CD14-positive monocyte (primary cell): ENCODE results near the gene NUMB. TPM values are rescaled to one million over a fixed set of nuclear protein-coding genes. Genes with fewer than 3 reads are reported as not detected.

Experiments used
- DNase-seq, 3 donors: peaks; one replicate each; pipeline ENCODE4 v3.0.0-alpha.2; 2011 to 2022
- H2AFZ ChIP-seq: 2 replicates; pipeline ENCODE4 v1.6.0; 2012; ENCODE audit warnings: mild to moderate bottlenecking, low read depth, low read length, inconsistent platforms; ENCODE audit not compliant: insufficient read depth, poor library complexity, severe bottlenecking
- H3K27ac ChIP-seq, 2 donors: 1 replicate in 1 of 2; 2 replicates in 1 of 2; pipeline ENCODE4 v1.5.1; 2012 to 2013; ENCODE audit warnings: low read length in 2 of 2, control low read depth in 1 of 2, inconsistent platforms in 1 of 2, low read depth in 1 of 2, mild to moderate bottlenecking in 1 of 2
- H3K27me3 ChIP-seq, 2 donors: one replicate each; pipeline versions ENCODE4 v1.6.0 to v1.6.1; 2011 to 2013; ENCODE audit warnings: low read length in 2 of 2; ENCODE audit not compliant: control insufficient read depth in 2 of 2, insufficient read depth in 2 of 2
- H3K36me3 ChIP-seq, 2 donors: replicated peaks in 1 of 2; 1 replicate in 1 of 2; 2 replicates in 1 of 2; pipeline versions ENCODE4 v1.5.1 to v1.6.1; 2012 to 2013; ENCODE audit warnings: low read length in 2 of 2, control low read depth in 1 of 2, inconsistent platforms in 1 of 2, mild to moderate bottlenecking in 1 of 2; ENCODE audit not compliant: insufficient read depth in 2 of 2, control insufficient read depth in 1 of 2
- H3K4me1 ChIP-seq, 2 donors: 1 replicate in 1 of 2; 2 replicates in 1 of 2; pipeline versions ENCODE4 v1.5.1 to v1.6.1; 2012 to 2013; ENCODE audit warnings: low read length in 2 of 2, control low read depth in 1 of 2, inconsistent platforms in 1 of 2, mild to moderate bottlenecking in 1 of 2, moderate library complexity in 1 of 2; ENCODE audit not compliant: insufficient read depth in 2 of 2, control insufficient read depth in 1 of 2
- H3K4me2 ChIP-seq: replicated peaks from 2 replicates; pipeline ENCODE3; 2012; ENCODE audit warnings: low read length, moderate library complexity, mild to moderate bottlenecking; ENCODE audit not compliant: poor library complexity, severe bottlenecking; ENCODE audit errors: extremely low read depth
- H3K4me3 ChIP-seq, 3 experiments: fragments of 200-600 bp in 1 of 3; sonication (generic) in 1 of 3; replicated peaks in 1 of 3; 1 replicate in 2 of 3; 2 replicates in 1 of 3; pipeline ENCODE4 v1.5.1; 2011 to 2013; ENCODE audit warnings: low read length in 3 of 3, mild to moderate bottlenecking in 3 of 3, control low read depth in 2 of 3, low read depth in 2 of 3, inconsistent platforms in 1 of 3, moderate library complexity in 1 of 3
- H3K79me2 ChIP-seq: 2 replicates; pipeline ENCODE4 v1.6.0; 2012; ENCODE audit warnings: mild to moderate bottlenecking, control low read depth, inconsistent platforms, low read length, moderate library complexity; ENCODE audit not compliant: insufficient read depth
- H3K9ac ChIP-seq: 2 replicates; pipeline ENCODE4 v1.6.0; 2017; ENCODE audit warnings: low read length, mild to moderate bottlenecking; ENCODE audit not compliant: insufficient read depth, poor library complexity, severe bottlenecking
- H3K9me3 ChIP-seq, 2 donors: replicated peaks in 1 of 2; 1 replicate in 1 of 2; 2 replicates in 1 of 2; pipeline versions ENCODE4 v1.5.1 to v1.6.1; 2012 to 2013; ENCODE audit warnings: low read length in 2 of 2, control low read depth in 1 of 2; ENCODE audit not compliant: control insufficient read depth in 1 of 2, insufficient read depth in 1 of 2
- H4K20me1 ChIP-seq: 2 replicates; pipeline ENCODE4 v1.6.0; 2012; ENCODE audit warnings: mild to moderate bottlenecking, low read length, control low read depth, moderate library complexity; ENCODE audit not compliant: insufficient read depth
- H3K27ac Mint-ChIP-seq, 7 donors: one replicate each; pipeline ENCODE4 v1.8.0; 2020; ENCODE audit warnings: mild to moderate bottlenecking in 7 of 7, mixed read lengths in 7 of 7, moderate library complexity in 6 of 7, inconsistent platforms in 2 of 7
- H3K27me3 Mint-ChIP-seq, 3 donors: one replicate each; pipeline ENCODE4 v1.8.0; 2021 to 2022; ENCODE audit warnings: low read depth in 3 of 3, mild to moderate bottlenecking in 3 of 3, mixed read lengths in 3 of 3, moderate library complexity in 3 of 3, inconsistent platforms in 1 of 3
- H3K36me3 Mint-ChIP-seq, 2 donors: one replicate each; pipeline ENCODE4 v1.8.0; 2020; ENCODE audit warnings: mixed read lengths in 2 of 2, inconsistent platforms in 1 of 2, mild to moderate bottlenecking in 1 of 2
- H3K4me1 Mint-ChIP-seq: one replicate; pipeline ENCODE4 v1.8.0; 2020; ENCODE audit warnings: mild to moderate bottlenecking, mixed read lengths
- H3K4me3 Mint-ChIP-seq, 2 donors: one replicate each; pipeline ENCODE4 v1.8.0; 2020; ENCODE audit warnings: mild to moderate bottlenecking in 2 of 2, mixed read lengths in 2 of 2, moderate library complexity in 1 of 2
- H3K9me3 Mint-ChIP-seq, 7 donors: one replicate each; pipeline ENCODE4 v1.8.0; 2020 to 2022; ENCODE audit warnings: mixed read lengths in 7 of 7, mild to moderate bottlenecking in 6 of 7, moderate library complexity in 6 of 7, inconsistent platforms in 2 of 7
- WGBS: methylation state at CpG from one replicate; pipeline ENCODE4 v1.1.5; 2013; ENCODE audit warnings: missing lambda C conversion rate; ENCODE audit not compliant: insufficient coverage; 5-methylcytosine and 5-hydroxymethylcytosine counted together
- intact Hi-C, 2 donors: fragments of 100-400 bp; cut with micrococcal nuclease; formaldehyde crosslinking; loops; one replicate each; pipeline versions ENCODE4 v1.15.0 to v1.15.1; 2023
- polyA plus RNA-seq, 3 donors: library from polyadenylated mRNA; depleted of rRNA in 1 of 3; unstranded in 2 of 3; stranded (reverse) in 1 of 3; fragments of 300-500 nt in 2 of 3; fragments of >200 nt in 1 of 3; fragmentation: Illumina TruSeq in 2 of 3; gene quantifications; 1 replicate in 2 of 3; 2 replicates in 1 of 3; pipeline ENCODE4 v1.2.3, GENCODE V29; 2012 to 2021
- TF ChIP-seq, protein P1 (sequence below): fragments of 200-600 bp; IDR thresholded peaks from one replicate; pipeline ENCODE4 v1.8.0; 2022; ENCODE audit warnings: antibody characterized with exemption, mild to moderate bottlenecking

NUMB gene
- polyA plus RNA-seq, 3 donors, result 83.4 to 223 (median 126) TPM

GRCh38 chr14:73432124-73432523 is 26.2 kb downstream of the NUMB start:
- no peak overlapping the region for H3K27ac ChIP-seq
- Mint-ChIP-seq H3K36me3 (peaks cover 10 to 29% of the 10 kb centered on the region in 2 donors), H3K27ac (no peak overlapping the region), H3K27me3 (no peaks in the 10 kb centered on the region), H3K9me3 (no peaks in the 10 kb centered on the region), H3K4me1 (peaks cover 23% of the 10 kb centered on the region), H3K4me3 (no peak overlapping the region)
- H3K9me3 ChIP-seq, result no peaks in the 10 kb centered on the region
- intact Hi-C loops, result no loop called here
- H3K27me3 ChIP-seq, result no peaks in the 10 kb centered on the region
- H3K4me1 ChIP-seq, result peaks cover 5 to 6% of the 10 kb centered on the region in 2 donors
- no peak overlapping the region for H2AFZ ChIP-seq
- WGBS, result no CpG with 5 or more reads among the region's 3 CpGs
- H3K4me3 ChIP-seq, result no peak overlapping the region
- peaks cover 99% of the 10 kb centered on the region for H3K79me2 ChIP-seq
- H3K4me2 ChIP-seq, result no peak overlapping the region
- DNase-seq, result no peak
- peaks cover 0 to 3% of the 10 kb centered on the region in 2 donors for H3K36me3 ChIP-seq
- H3K9ac ChIP-seq, result no peak overlapping the region
- TF ChIP-seq, protein P1, sequence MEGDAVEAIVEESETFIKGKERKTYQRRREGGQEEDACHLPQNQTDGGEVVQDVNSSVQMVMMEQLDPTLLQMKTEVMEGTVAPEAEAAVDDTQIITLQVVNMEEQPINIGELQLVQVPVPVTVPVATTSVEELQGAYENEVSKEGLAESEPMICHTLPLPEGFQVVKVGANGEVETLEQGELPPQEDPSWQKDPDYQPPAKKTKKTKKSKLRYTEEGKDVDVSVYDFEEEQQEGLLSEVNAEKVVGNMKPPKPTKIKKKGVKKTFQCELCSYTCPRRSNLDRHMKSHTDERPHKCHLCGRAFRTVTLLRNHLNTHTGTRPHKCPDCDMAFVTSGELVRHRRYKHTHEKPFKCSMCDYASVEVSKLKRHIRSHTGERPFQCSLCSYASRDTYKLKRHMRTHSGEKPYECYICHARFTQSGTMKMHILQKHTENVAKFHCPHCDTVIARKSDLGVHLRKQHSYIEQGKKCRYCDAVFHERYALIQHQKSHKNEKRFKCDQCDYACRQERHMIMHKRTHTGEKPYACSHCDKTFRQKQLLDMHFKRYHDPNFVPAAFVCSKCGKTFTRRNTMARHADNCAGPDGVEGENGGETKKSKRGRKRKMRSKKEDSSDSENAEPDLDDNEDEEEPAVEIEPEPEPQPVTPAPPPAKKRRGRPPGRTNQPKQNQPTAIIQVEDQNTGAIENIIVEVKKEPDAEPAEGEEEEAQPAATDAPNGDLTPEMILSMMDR, result no peak
- peaks cover 100% of the 10 kb centered on the region for H4K20me1 ChIP-seq

DNA sequence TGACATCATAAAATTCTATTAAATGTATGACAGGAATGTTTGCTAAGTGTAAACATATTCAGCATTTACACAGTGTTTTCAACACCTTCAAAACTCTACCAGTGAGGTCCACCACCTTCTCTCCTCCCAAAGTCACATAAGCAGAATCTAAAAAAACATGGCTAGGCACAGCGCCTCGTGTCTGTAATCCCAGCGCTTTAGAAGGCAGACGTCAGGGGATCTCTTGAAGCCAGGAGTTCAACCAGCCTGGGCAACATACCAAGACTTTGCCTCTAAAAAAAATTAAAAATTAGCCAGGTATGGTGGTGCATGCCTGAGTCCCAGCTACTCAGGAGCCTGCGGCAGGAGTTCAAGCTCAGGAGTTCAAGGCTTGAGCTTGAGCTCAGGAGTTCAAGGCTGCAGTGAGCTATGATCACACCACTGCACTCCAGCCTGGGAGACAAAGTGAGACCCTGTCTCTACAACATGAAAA is 30.0 kb downstream of the NUMB start:
- no peak overlapping the region for H3K4me3 ChIP-seq
- no peak overlapping the region for H3K4me3 Mint-ChIP-seq
- peak overlapping the region in 5 of 7 donors; percentile 3 to 79 (median 43) for H3K27ac Mint-ChIP-seq
- no peaks in the 10 kb centered on the region for H3K9me3 ChIP-seq
- peaks cover 31 to 38% of the 10 kb centered on the region in 2 donors for H3K4me1 ChIP-seq
- H4K20me1 ChIP-seq, result peaks cover 100% of the 10 kb centered on the region
- no peaks in the 10 kb centered on the region for H3K27me3 Mint-ChIP-seq
- H3K4me2 ChIP-seq, result no peak overlapping the region
- H3K27ac ChIP-seq, result peak overlapping the region in 1 of 2 donors; percentile 64
- peaks cover 47% of the 10 kb centered on the region for H3K4me1 Mint-ChIP-seq
- H3K36me3 Mint-ChIP-seq, result peaks cover 11 to 34% of the 10 kb centered on the region in 2 donors
- H3K27me3 ChIP-seq, result no peaks in the 10 kb centered on the region
- H3K79me2 ChIP-seq, result peaks cover 100% of the 10 kb centered on the region
- intact Hi-C loops, result no loop called here
- DNase-seq, result no peak
- TF ChIP-seq, protein P1, result no peak
- H3K9ac ChIP-seq, result no peak overlapping the region
- no peaks in the 10 kb centered on the region for H3K9me3 Mint-ChIP-seq
- peaks cover 0 to 3% of the 10 kb centered on the region in 2 donors for H3K36me3 ChIP-seq
- no peak overlapping the region for H2AFZ ChIP-seq
- 89% methylated on average over 3 of the region's 5 CpGs for WGBS
